GM21825 (cell line): ENCODE data around the gene FAM90A26.
"Not testable (repeated sequence)": the region's sequence is repeated elsewhere in the genome, so short reads cannot be mapped to it uniquely, and the experiment has no call there.

ENCODE experiments used
- ATAC-seq: cut with Tn5 transposase; IDR thresholded peaks from one replicate; pipeline ENCODE4 v1.9.1; 2021; ENCODE audit warnings: mild to moderate bottlenecking, moderate library complexity; ENCODE audit not compliant: unreplicated experiment

The FAM90A26 gene

DNA sequence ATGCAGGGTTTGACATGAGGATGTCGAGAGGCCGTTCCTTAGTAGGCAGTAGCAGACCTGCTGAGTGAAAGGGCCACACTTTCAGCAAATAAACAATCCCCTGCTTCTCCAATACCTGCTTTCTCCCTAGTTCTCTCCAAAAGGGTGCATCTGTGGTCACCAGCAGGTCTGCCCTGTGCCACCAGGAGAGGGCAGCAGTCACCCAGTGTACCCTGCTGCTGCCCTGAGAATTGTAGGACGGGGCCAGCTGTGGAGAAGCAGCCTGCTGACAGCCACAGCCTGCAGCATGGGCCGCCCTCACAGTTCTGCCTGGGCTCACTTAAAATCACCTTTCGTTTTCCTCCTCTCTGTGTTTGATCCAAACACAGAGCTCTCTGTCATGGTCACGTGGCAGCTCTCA is 11.8 kb upstream of the FAM90A26 start:
- ATAC-seq: not testable (repeated sequence)

DNA sequence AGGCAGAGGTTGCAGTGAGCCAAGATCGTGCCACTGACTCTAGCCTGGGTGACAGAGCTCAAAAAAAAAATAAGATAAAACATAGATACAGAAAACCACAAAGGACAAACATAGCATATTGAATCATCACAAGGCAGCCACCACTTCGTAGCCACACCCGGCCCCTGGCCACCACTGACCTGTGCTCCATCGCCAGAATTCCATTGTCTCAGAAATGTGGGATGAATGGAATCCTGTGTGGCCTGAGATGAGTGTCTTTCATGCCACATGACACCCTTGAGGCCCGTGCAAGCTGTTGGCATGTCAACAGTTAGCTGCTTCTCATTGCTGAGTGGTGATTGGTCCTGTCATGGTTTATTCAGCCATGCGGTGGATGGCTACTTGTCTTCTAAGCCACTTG is 10.2 kb upstream of the FAM90A26 start:
- ATAC-seq: not testable (repeated sequence)

DNA sequence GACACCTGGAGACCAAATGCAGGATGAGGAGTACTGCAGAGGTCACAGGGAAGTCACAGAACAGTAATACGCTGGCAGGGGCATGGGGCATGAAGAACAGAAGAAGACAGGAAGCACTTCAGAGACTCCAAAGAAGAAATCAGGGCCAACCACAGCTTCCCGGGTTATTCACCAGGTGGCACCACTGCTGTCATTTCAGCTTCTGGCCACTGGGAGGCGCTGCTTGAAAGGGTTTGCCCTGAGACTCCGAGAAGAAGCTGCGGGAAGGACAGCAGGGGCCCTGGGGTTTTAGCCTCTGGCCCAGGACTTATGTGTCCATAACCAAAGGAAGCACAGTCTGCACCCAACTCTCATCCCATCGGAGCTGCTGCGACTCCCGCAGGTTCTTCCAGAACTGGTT is 4.2 kb upstream of the FAM90A26 start:
- not testable (repeated sequence) for ATAC-seq

DNA sequence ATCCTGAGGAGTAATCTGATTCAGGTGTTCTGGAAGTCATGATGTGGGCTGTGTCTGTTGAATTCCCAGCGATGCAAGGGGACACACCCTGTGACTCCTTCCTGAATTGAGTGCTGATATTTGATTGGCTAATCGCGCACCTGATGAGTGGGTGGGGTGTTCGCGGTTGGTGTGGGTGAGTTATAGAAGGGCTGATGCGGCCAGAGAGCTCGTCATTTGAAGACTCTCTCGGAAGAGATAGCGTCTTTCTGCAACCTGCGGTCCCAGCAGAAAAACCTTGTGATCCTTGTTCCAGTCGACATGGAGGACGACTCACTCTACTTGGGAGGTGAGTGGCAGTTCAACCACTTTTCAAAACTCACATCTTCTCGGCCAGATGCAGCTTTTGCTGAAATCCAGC is 40.1 kb downstream of the FAM90A26 start, which contains the start of gene USP17L10:
Gene USP17L10, plus strand, starts transcription at position 301 of the 400 bp plus-strand sequence. Its CDS starts 0 bp downstream, at position 301.
- ATAC-seq: not testable (repeated sequence)

DNA sequence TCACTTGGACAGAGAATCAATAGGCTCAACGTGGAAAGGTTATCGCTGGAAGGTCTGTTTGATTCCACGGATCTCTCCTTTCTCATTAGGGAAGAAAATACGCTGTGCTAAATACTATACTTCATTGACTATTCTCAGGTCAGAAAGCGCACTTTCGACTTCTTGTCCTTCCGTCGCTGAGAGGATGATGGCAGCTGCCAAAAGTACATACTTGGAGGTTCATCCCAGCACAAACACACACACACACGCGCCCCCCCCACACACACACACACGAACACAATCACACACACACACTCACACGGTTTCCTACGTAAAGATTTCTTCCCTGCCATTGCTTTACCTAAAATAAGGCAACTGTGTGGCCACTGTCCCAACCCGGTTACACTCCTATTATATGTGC is 44.5 kb downstream of the FAM90A26 start:
- not testable (repeated sequence) for ATAC-seq

DNA sequence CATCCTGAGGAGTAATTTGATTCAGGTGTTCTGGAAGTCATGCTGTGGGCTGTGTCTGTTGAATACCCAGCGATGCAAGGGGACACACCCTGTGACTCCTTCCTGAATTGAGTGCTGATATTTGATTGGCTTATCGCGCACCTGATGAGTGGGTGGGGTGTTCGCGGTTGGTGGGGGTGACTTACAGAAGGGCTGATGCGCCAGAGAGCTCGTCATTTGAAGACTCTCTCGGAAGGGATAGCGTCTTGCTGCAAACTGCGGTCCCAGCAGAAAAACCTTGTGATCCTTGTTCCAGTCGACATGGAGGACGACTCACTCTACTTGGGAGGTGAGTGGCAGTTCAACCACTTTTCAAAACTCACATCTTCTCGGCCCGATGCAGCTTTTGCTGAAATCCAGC is 44.9 kb downstream of the FAM90A26 start, which contains the start of gene USP17L11:
Gene USP17L11, plus strand, starts transcription at position 301 of the 400 bp plus-strand sequence. Its CDS starts 0 bp downstream, at position 301.
- ATAC-seq: not testable (repeated sequence)

DNA sequence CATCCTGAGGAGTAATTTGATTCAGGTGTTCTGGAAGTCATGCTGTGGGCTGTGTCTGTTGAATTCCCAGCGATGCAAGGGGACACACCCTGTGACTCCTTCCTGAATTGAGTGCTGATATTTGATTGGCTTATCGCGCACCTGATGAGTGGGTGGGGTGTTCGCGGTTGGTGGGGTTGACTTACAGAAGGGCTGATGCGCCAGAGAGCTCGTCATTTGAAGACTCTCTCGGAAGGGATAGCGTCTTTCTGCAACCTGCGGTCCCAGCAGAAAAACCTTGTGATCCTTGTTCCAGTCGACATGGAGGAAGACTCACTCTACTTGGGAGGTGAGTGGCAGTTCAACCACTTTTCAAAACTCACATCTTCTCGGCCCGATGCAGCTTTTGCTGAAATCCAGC is 49.6 kb downstream of the FAM90A26 start, which contains the start of gene USP17L12:
Gene USP17L12, plus strand, starts transcription at position 301 of the 400 bp plus-strand sequence. Its CDS starts 0 bp downstream, at position 301.
- ATAC-seq: not testable (repeated sequence)

DNA sequence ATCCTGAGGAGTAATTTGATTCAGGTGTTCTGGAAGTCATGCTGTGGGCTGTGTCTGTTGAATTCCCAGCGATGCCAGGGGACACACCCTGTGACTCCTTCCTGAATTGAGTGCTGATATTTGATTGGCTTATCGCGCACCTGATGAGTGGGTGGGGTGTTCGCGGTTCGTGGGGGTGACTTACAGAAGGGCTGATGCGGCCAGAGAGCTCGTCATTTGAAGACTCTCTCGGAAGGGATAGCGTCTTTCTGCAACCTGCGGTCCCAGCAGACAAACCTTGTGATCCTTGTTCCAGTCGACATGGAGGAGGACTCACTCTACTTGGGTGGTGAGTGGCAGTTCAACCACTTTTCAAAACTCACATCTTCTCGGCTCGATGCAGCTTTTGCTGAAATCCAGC is 54.4 kb downstream of the FAM90A26 start, which contains the start of gene USP17L13:
Gene USP17L13, plus strand, starts transcription at position 301 of the 400 bp plus-strand sequence. Its CDS starts 0 bp downstream, at position 301.
- not testable (repeated sequence) for ATAC-seq
